CD4-positive, alpha-beta T cell treated with Interleukin-17A for 1 hour (primary cell): ENCODE results near the gene SLC1A2.

ENCODE experiments used
- DNase-seq: peaks from one replicate; pipeline ENCODE4 v3.0.0-alpha.2; 2020

Gene SLC1A2

GRCh38 chr11:35265755-35266454 lies 153.5 kb downstream of the SLC1A2 start:
- no peak for DNase-seq

GRCh38 chr11:35262735-35263134 lies 156.6 kb downstream of the SLC1A2 start:
- DNase-seq, result no peak

GRCh38 chr11:35262056-35262455 lies 157.3 kb downstream of the SLC1A2 start:
- no peak for DNase-seq

DNA sequence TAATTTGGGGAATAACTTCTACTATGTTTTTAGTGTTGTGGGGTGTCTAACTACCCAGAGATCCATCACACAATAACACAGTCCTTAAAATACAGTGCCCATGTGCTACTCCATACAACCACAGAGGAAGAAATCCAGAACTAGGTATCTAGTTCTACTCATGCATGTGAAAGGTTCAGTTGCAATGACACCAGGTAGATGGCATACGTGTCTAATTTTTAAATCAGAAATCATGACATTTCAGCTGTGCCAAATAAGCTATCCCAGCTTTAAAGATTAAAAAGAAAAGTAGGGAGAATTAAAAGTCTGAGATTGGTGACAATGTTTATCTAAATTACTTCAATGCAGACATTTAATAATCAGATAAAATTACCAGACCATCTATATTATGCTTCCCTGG lies 158.2 kb downstream of the SLC1A2 start:
- no peak for DNase-seq

- DNase-seq, result no peak
Measured at GRCh38 chr11:35260342-35260985, 158.9 kb downstream of the SLC1A2 start.

DNA sequence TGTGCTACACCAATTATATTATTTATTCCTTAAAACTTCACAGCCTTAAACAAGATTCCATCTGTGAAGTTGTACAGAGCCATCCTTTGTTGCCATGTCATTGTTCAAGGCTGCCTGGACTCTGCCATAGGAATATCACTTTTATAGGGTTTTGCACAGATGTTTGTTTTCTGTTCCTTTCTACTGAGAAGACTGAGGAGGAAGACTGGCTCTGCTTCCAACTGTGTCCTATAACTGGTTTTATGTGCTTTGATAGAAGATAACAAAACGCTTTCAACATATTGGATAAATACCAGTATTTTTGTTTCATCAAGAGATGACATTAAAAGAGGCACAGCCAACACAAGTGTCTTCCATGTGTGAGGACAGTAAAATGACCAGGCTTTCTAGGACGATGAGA lies 159.8 kb downstream of the SLC1A2 start:
- no peak for DNase-seq

DNA sequence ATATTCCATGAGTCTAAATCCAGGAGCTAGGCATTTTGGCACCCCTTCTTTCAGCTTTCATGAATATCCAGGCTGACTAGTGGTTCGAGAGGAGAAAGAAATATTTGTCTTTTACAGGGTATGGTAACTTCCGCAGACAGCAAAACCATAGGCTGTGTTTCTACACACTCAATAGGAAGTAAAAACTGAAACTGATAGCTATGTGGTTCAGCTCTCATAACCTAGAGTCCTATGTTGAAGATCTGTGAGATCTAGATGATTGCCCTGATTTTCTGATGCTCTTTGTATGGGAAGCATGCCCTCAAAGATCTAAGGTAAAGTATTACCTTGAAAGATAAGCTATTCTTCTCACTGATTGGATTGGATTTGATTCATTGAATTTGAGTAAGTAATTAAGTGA lies 162.1 kb downstream of the SLC1A2 start:
- DNase-seq, result peak; percentile 59

DNA sequence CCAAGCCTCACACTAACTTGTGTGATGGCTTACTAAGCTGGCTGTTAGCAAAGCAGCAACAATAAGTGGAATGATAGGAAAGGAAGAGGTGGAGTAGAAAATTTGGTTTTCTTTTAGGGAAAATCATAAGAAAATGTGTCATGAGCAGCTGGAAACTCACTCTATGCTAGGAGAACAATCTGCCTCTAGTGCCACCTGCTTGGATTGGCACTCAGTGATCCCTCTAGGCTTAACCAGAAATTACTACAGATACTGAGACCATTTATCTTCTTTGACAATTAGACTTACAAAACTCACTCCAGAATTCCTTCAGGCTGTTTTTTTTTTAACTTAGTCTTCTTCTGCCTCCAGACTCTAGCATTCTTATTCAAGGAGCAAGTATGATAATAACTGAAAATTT lies 163.1 kb downstream of the SLC1A2 start:
- no peak for DNase-seq

- no peak for DNase-seq
Measured at GRCh38 chr11:35255514-35255913, 163.8 kb downstream of the SLC1A2 start.

- no peak for DNase-seq
Measured at GRCh38 chr11:35253237-35253636, 166.1 kb downstream of the SLC1A2 start.

GRCh38 chr11:35250621-35251020 lies 168.7 kb downstream of the SLC1A2 start:
- DNase-seq, result no peak

GRCh38 chr11:35250192-35250591 lies 169.2 kb downstream of the SLC1A2 start:
- DNase-seq, result no peak

- no peak for DNase-seq
Measured at GRCh38 chr11:35248558-35249323, 170.6 kb downstream of the SLC1A2 start.

DNA sequence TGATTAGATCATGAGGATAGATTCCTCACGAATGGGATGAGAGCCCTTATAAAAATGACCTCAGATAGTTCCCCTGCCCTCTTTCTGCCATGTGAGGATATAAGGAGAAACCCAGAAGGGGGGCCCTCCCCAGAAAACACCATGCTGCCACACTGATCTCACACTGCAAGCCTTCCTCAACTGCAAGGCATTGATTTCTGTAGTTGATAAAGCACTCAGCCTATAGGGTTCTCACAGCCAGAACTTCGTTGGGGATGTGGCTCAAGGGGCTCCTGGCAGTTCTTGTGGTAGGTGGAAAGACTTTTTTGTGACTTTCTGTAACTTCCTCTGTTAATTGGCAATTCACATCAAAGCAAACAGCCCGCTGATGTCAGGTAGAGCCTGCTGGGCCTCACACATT lies 171.5 kb downstream of the SLC1A2 start:
- DNase-seq, result peak; percentile 67

- peak; percentile 91 for DNase-seq
Measured at GRCh38 chr11:35247428-35247827, 171.9 kb downstream of the SLC1A2 start.

DNA sequence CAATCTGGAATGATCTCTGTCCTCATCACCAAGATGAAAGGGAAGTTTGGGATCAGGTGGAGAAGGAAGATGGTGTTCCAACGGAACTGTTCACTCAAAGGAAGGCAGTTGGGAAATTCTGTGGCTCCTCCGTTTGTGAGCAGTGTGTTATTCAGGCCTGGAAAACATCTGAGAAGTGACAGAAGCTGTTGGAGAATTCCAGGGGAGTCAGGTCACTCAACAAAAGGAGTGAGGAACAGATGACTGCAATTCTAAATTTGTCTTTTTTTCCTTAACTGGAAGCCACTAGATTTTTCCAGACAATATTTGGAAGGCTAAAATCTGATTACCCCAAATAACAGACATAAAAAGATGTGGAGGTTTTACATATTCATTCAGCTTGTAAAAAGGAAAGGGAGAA lies 172.6 kb downstream of the SLC1A2 start:
- no peak for DNase-seq

- DNase-seq, result no peak
Measured at GRCh38 chr11:35245786-35246185, 173.6 kb downstream of the SLC1A2 start.

DNA sequence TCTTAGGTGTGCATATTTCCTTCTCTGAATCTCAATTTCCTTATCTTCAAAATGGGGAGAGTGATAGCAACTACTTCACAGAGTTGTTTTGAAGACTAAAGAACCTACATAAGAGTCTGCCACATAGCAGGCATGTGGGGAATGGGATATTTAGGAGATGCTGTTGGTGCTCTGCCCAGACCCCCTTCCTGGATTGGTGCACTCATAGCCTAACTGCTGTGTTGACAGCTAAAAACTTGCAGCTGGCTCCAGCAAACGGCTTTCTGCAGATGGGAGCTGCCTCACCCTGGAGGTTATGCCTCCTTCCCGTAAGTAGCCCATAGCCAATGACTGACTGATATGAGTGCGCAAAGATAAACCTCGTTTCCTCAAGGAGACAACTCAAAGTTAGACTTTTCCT lies 174.3 kb downstream of the SLC1A2 start:
- no peak for DNase-seq

DNA sequence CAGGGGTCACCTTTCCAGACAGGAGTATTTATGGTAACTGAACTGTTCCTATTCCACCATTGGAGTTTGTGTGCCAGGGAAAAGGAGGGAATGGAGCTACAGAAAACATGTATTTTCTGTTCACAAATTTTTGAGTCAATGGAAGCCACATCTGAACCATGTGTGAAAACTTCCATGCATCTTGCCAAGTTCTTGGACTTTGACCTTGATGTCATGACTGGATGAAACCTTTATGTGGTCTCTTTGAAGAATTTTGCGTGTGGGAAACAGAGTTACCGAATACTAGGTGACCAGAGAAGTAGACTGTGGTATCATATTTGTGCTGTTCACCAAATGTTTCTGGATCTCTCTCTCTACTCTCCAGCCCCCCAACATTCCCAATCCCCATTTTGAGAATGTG lies 175.6 kb downstream of the SLC1A2 start:
- no peak for DNase-seq

- peak; percentile 34 for DNase-seq
Measured at GRCh38 chr11:35242412-35243242, 176.7 kb downstream of the SLC1A2 start.

GRCh38 chr11:35241531-35241930 lies 177.8 kb downstream of the SLC1A2 start:
- no peak for DNase-seq

GRCh38 chr11:35241083-35241482 lies 178.3 kb downstream of the SLC1A2 start:
- no peak for DNase-seq

GRCh38 chr11:35239471-35240075 lies 179.8 kb downstream of the SLC1A2 start:
- no peak for DNase-seq
